Iris pigment epithelial cell (primary cell): ENCODE results near the gene GNA12.
A peak's percentile ranks its signal among the peaks of the same experiment; 100 is the strongest.
"Not testable (repeated sequence)": the region's sequence is repeated elsewhere in the genome, so short reads cannot be mapped to it uniquely, and the experiment has no call there.

Experiments used
- DNase-seq: peaks from one replicate; pipeline ENCODE4 v3.0.0-alpha.2; 2011; ENCODE audit warnings: low read depth

Gene GNA12

DNA sequence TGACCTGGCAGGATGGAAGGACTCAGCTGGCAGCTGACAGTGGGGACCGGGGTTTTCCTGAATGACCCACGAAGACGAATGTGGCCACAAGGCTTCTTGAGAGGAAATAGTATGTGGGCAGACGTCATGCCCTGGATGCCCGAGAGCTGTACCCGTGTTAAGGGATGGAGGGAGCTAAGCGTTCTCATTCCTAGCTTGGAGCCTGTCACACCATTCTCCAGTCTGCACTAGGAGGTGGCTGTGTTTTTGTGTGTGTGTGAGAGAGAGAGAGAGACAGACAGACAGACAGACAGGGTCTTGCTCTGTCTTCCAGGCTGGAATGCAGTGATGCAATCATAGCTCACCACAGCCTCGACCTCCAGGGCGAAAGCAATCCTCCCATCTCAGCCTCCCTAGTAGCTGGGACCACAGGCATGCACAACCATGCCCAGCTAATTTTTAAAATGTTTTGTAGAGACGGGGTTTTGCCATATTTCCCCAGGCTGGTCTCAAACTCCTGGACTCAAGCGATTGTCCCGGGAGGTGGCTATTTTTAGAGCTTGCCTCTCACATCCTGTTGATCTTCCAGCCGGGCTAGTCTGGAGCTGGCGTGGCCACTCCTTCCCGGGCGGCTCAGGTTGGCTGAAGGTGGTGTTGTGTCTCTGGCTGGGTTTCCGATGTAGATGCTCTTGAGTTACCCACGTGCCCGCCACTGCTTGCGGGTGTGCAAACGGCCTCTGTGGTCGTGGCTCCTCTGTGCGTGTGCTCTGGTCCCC lies 154.0 kb downstream of the GNA12 start:
- peak; percentile 80 for DNase-seq

DNA sequence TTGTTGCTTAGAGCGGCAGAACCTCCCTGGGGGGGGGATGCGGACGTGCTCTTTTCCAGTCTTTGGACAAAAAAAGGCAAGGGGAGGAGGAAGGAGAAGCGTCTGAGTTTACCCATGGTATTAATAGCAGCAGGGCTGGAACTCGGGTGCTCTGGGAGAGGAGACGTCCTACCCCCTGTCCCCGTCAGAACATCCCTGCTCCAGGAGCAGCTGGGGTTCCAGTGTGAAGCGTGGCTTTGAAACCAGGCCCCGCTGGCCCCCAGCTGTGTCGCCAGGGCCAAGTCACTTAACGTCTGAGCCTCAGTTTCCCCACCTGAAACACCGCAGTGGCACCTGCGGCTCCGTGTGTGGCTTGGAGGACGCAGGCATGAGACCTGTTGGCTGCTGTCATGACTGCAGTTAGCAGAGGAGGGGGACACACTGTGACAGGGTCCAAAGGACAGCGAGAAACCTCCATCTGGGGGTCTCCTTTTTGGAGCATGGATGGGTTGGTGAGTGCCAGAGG lies 154.7 kb downstream of the GNA12 start:
- no peak for DNase-seq

DNA sequence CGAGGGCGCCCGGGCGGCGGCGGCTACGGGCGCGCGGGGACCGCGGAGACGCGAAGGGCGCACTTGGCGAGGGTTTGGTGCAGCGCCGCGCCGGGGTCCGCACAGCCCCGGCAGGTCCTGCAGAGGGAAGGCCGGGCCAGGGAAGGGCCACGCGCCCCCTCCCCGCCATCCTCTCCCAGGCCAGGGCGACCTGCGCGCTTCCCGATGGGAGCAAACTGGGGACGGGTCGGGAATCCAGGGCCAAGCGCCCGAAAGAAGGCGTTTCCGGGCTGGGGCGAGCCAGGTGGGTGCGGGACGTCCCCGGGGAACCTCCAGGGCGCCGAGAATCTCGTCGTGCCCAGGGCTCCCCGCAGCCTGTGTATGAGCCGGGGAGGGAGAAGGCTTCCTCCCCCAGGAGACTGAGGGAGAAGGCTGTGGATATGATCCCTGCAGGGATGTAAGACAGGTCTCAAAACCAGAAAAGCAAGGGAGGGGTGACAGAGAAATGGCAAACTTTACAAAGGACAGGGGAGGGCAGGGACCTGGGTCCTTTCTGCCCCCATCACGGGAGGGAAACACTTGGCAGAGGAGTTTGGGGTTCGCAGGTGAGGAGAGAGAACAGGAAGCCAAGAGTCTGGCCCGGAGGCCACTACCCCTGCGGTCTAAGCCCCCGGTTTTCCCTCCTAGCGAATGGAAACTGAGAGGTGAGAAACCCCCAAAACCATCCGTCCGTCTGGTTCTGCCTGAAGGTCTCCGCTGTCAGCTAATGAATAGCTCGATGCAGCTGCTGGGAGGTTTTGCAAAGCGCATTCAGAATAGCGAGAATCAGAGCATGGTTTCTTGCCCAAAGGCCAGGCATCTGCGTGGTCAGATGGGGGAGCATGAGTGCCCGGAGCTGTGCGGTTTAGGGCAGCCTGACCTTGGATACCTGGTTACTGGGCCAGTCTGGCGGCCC lies 155.4 kb downstream of the GNA12 start:
- peak; percentile 25 for DNase-seq

DNA sequence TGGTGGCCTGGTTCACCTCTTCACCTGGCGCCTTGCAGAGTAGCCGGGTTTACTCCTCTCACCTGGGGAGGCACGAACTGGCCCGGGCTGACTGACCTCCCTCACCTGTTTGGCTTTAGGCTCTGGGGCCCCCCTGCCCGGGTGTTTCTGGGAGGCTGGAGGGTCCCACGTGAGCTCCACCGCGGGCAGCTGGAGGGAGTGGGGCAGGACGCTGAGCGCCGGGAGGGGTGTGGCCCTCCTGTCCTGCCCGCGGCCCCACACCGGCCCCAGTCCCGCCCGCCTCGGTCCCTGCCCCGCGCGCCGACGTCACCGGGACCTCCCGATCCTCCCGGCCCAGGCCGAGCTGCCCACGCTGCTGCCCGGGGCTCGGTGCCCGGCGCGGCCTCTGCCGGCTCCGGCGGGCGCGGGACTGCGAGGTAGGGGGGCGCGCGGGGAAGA lies 156.2 kb downstream of the GNA12 start, which contains the start of gene AMZ1:
AMZ1 (plus strand) TSS at position 322 of the 438 bp plus-strand sequence. CDS start 12,250 bp downstream, outside the sequence.
- DNase-seq: no peak

DNA sequence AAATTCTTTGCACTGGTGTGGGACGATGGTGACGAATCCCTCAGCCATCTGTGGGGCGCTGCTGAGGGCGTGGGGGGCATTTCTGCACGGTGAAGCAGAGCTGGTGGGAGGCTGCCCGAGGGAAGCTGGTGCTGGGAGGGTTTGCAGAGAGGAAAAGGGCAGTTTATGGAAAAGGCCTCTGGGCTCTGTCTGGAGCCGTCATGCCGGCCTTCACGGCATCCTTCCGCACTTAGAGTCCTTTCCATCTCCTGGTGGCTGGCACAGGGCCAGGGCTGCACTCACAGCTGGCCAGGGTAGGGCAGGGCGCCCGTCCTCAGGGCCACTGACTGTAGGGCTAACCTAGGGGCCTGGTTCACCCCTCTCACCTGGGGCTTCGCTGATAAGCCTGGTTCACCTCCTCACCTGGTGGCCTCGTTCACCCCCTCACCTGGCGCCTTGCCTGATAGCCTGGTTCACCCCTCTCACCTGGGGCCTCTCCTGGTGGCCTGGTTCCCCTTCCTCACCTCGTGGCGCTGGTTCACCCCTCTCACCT lies 156.7 kb downstream of the GNA12 start:
- no peak for DNase-seq

DNA sequence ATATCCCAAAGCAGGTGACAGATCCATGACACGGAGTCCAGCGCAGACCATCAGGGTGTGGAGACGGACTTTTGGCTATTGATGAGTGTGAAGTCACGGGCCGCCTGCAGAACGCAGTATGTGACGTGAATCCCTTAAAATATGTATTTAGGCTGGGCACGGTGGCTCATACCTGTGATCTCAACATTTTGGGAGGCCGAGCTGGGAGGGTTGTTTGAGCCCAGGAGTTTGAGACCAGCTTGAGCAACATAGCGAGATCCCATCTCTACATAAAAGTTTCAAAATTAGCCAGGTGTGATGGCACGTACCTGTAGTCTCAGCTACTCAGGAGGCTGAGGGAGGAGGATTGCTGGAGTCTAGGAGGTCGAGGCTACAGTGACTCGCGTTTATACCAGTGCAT lies 158.0 kb downstream of the GNA12 start:
- DNase-seq: no peak

DNA sequence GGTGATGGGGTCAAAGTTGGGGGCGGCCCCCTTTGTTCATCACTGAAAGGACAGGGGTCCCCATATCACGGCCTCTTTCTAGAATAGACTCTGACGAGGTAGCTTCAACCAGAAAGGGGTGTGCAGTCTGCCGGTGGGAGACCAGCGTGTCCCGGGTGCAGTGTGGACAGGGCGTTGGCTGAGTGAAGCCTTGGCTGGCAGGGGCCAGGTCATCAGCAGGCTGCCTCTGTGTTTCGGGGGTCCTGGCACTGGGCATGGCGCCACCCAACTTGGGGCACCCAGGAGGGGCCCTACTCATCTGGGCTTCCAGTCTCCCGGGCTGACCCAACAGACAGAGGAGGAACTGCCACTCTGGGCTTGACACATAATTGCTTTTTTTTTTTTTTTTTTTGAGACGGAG lies 159.6 kb downstream of the GNA12 start:
- no peak for DNase-seq

DNA sequence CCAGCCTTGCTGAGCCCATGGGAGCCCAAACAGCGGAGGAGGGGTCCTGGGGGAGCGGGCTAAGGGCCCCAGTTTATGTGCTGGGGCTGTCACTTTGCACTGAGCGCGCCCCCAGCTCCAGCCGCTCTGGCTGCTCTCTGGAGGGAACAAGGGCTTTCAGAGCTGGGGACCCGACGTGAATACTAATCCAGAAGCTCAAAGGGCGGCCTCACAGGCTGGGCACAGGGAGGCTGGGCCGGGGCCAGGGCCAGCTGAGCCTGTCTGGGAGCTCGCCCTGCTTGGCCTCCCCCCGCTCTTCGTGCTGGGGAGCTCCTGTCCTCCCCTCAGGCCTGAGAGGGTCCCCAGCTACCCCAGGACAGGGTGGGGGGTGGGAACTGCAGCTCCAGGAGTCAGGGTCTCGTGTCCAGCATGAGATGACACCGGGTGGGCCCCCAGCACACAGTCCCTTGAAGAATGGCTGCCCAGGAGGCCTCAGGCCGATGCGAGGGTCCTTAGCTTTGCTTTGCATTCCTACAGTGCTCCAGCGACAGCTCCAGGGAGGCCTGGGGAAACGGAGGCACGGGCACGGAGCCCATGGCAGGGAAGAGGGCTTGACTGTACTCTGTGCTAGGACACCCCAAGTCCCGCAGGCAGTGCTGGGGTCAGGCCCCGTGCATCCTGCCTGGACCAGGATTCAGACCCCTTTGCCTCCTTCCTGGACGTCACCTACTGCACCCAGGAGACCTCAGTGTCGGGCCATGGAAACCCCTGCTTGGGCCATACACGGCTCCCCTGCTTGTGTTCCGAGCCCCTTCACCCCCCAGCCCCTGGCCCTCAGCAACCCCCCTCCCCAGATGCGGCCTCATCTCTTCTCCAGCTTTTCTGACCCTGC lies 161.9 kb downstream of the GNA12 start:
- DNase-seq: no peak

DNA sequence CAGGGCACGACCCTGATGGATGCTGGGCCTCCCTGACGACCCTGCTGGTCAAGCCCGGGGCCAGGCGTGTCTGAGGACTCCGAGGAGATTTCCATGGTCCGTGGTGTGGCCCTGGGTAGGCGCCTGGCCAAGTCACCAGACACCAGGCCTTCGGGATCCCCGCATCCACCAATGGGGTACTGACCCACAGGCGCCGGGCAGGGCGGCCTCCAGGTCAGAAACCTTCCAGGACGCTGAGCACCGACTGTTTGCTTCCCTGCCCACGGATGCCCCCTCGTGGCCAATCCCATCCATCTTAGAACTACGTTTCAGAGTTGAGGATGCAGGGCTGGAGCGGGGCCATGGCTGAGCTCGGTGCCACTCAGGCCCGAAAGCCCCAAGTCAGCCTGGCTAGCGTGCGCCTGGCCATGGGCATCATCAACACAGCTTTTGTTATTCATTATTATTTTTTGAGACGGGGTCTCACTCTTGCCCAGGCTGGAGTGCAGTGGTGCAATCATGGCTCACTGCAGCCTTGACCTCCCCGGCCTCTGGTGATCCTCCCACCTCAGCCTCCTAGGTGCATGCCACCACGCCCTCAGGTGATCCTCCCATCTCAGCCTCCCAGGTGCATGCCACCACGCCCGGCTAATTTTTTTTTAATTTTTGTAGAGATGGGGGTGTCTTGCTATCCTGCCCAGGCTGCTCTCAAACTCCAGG lies 163.2 kb downstream of the GNA12 start:
- peak; percentile 49 for DNase-seq

DNA sequence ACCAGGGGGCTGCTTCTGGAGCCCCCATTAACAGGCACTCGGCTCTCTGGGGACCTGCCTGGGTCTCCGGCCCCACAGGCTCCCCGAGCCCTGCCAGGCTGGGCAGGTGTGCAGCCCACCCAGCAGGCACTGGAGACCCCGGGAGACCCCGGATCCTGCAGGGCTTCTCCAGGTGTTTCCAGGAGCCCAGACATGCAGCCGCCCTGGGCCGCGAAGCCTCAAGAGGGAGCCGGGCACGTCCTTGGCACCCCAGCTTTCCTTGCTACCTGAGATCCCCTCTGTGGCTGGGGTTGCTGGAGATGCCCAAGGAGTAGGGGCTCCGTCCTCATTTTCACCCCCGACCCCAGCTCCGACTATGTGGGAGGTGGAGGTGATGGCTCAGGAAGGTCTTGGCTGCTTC lies 163.9 kb downstream of the GNA12 start:
- DNase-seq: no peak

DNA sequence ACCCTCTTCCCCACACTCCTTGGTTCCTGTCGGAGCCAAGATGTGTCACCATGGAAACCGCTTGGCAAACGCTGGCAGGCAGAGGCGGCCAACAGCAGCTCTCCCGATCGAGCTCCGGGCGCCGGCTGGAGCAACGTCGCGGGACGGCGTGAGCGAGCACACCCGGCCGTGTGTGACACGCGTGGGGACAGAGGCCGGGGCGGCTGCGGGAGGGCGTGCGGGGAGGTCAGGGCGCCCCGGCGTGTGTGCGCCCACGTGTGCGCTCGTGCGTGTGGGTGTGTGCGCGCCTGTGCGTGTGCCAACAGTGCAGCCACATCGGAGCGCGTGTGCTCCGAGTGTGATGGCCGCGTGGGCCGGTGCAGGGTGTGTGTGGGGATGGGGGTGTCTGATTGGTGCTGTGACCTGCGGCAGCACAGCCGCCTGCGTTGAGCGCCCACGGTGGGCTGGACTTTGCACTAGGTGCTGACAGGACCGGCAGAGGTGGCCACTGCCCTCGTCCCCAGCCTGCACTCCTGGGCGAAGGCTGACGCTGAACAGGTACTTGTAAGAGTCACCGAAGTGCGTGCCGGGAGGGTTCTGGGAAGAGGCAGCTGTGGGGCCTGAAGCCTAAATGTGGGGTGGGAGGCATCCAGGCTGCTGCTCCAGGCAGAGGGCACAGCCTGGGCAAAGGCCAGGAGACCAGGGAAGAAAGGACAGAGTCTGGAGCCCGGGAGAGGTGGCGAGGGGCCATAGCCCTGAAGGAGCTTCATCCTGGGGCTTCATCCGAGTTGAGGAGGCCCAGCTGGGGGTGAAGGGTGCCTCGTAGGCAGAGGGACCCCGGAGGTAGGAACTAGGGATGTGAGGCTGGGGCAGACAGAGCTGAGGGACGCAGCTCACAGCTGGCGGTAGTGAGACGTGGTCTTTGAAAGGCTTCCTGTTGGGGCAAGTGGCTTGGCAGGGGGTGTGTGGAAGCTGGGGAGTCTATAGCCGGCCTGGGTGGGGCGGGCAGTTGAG lies 164.7 kb downstream of the GNA12 start:
- DNase-seq: not testable (repeated sequence)

DNA sequence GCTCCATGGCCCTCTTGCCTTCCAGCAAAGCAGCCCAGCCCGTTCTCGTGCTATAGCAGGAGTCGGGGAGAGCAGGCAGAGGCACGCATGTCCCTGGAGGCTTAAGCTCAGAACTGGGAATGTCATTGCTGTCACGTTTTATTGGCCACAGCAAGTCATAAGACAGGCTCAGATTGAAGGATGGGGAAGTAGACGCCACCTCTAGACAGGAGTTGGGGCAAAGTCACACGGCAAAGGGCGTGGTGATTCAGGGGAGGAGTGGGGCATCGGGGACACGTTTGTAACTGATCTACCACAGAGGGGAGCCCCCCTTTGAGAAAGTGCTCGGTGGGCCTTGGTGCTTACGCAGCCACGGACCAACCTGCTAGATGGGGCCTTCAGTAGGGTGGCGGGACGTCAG lies 165.7 kb downstream of the GNA12 start:
- not testable (repeated sequence) for DNase-seq
